ENCODE data around the gene SREBF1. TPM values are rescaled to one million over a fixed set of nuclear protein-coding genes. Genes with fewer than 3 reads are reported as not detected.

SREBF1 gene
- total and polyA plus RNA-seq, 5 experiments from 2014 or later: 16.3 to 57.0 (median 43.8) TPM

- H3K36me3 Mint-ChIP-seq: peaks cover 0 to 53% (median 5%) of the 10 kb centered on the region in 3 donors
- no peak for DNase-seq
- no peaks in the 10 kb centered on the region for H3K9me3 Mint-ChIP-seq
- no peaks in the 10 kb centered on the region for H3K27me3 Mint-ChIP-seq
- POLR2A ChIA-PET: interaction anchor here (0.6 to 11.8 kb wide), 3 partner anchors 16 to 39 kb away, joined by 3 to 166 read pairs (median 17); partner anchors contain the start of gene SREBF1
- peaks cover 33 to 65% (median 54%) of the 10 kb centered on the region in 4 donors for H3K4me1 Mint-ChIP-seq
- peak overlapping the region in 6 of 10 donors; percentile 36 to 94 (median 82) for H3K27ac Mint-ChIP-seq
- no peak for ATAC-seq
- peak overlapping the region in 6 of 10 donors; percentile 10 to 83 (median 75) for H3K4me3 Mint-ChIP-seq
Observed at GRCh38 chr17:17819111-17819510, 17.7 kb downstream of the SREBF1 start.

- POLR2A ChIA-PET: interaction anchor here (11.8 kb wide), 1 partner anchor 17 kb away, joined by 166 read pairs; the partner anchor contains the start of gene SREBF1
- no peaks in the 10 kb centered on the region for H3K27me3 Mint-ChIP-seq
- peak overlapping the region in 5 of 10 donors; percentile 60 to 80 (median 72) for H3K27ac Mint-ChIP-seq
- no peaks in the 10 kb centered on the region for H3K9me3 Mint-ChIP-seq
- H3K4me3 Mint-ChIP-seq: no peak overlapping the region
- peaks cover 30 to 61% (median 49%) of the 10 kb centered on the region in 4 donors for H3K4me1 Mint-ChIP-seq
- no peak for ATAC-seq
- H3K36me3 Mint-ChIP-seq: peaks cover 0 to 57% (median 5%) of the 10 kb centered on the region in 3 donors
- no peak for DNase-seq
Observed at GRCh38 chr17:17818088-17818526, 18.7 kb downstream of the SREBF1 start.

GRCh38 chr17:17817552-17817947 lies 19.2 kb downstream of the SREBF1 start:
- DNase-seq (no peak), ATAC-seq (no peak)
- POLR2A ChIA-PET: interaction anchor here (3.2 kb wide), 1 partner anchor 33 kb away, joined by 7 read pairs; no protein-coding TSS in a partner anchor
- Mint-ChIP-seq H3K4me3 (peak overlapping the region in 1 of 10 donors; percentile 12), H3K4me1 (peaks cover 25 to 58% (median 47%) of the 10 kb centered on the region in 4 donors), H3K9me3 (no peaks in the 10 kb centered on the region), H3K36me3 (peaks cover 0 to 61% (median 5%) of the 10 kb centered on the region in 3 donors), H3K27me3 (no peaks in the 10 kb centered on the region), H3K27ac (peak overlapping the region in 2 of 10 donors; percentile 71 to 80)

- no peaks in the 10 kb centered on the region for H3K27me3 Mint-ChIP-seq
- DNase-seq: no peak
- H3K36me3 Mint-ChIP-seq: peaks cover 0 to 64% (median 5%) of the 10 kb centered on the region in 3 donors
- H3K27ac Mint-ChIP-seq: peak overlapping the region in 3 of 10 donors; percentile 65 to 80 (median 71)
- POLR2A ChIA-PET: interaction anchor here (0.9 to 3.2 kb wide), 2 partner anchors 32 kb away, joined by 3 to 7 read pairs; no protein-coding TSS in a partner anchor
- H3K4me1 Mint-ChIP-seq: peaks cover 25 to 58% (median 45%) of the 10 kb centered on the region in 4 donors
- H3K9me3 Mint-ChIP-seq: no peaks in the 10 kb centered on the region
- ATAC-seq: no peak
- H3K4me3 Mint-ChIP-seq: peak overlapping the region in 1 of 10 donors; percentile 62
Observed at GRCh38 chr17:17816831-17817551, 19.8 kb downstream of the SREBF1 start.

- Mint-ChIP-seq H3K9me3 (no peaks in the 10 kb centered on the region), H3K4me3 (peak overlapping the region in 1 of 10 donors; percentile 41), H3K36me3 (peaks cover 0 to 70% (median 5%) of the 10 kb centered on the region in 3 donors), H3K4me1 (peaks cover 23 to 57% (median 45%) of the 10 kb centered on the region in 4 donors), H3K27me3 (no peaks in the 10 kb centered on the region), H3K27ac (peak overlapping the region in 2 of 10 donors; percentile 40 to 71)
- DNase-seq (no peak), ATAC-seq (no peak)
- POLR2A ChIA-PET: interaction anchor here (0.5 to 3.2 kb wide), 4 partner anchors 11 to 576 kb away, joined by 3 to 7 read pairs (median 4); no protein-coding TSS in a partner anchor
Observed at GRCh38 chr17:17816240-17816814, 20.5 kb downstream of the SREBF1 start.

GRCh38 chr17:17815436-17816200 lies 21.2 kb downstream of the SREBF1 start:
- H3K36me3 Mint-ChIP-seq: peaks cover 0 to 72% (median 9%) of the 10 kb centered on the region in 3 donors
- no peak overlapping the region for H3K4me3 Mint-ChIP-seq
- H3K27me3 Mint-ChIP-seq: no peaks in the 10 kb centered on the region
- no peaks in the 10 kb centered on the region for H3K9me3 Mint-ChIP-seq
- POLR2A ChIA-PET: interaction anchor here (0.5 to 6.4 kb wide), 6 partner anchors 10 to 575 kb away, joined by 3 to 45 read pairs (median 4); no protein-coding TSS in a partner anchor
- ATAC-seq: no peak
- DNase-seq: no peak
- peaks cover 19 to 51% (median 38%) of the 10 kb centered on the region in 4 donors for H3K4me1 Mint-ChIP-seq
- H3K27ac Mint-ChIP-seq: peak overlapping the region in 7 of 10 donors; percentile 4 to 75 (median 47)

GRCh38 chr17:17815062-17815406 lies 21.8 kb downstream of the SREBF1 start:
- H3K36me3 Mint-ChIP-seq: peaks cover 0 to 70% (median 11%) of the 10 kb centered on the region in 3 donors

GRCh38 chr17:17814162-17815061 lies 22.4 kb downstream of the SREBF1 start:
- no peaks in the 10 kb centered on the region for H3K27me3 Mint-ChIP-seq
- no peaks in the 10 kb centered on the region for H3K9me3 Mint-ChIP-seq
- POLR2A ChIA-PET: interaction anchor here (0.5 to 6.4 kb wide), 10 partner anchors 13 to 132 kb away, joined by 3 to 45 read pairs (median 6); no protein-coding TSS in a partner anchor
- peak overlapping the region in 5 of 10 donors; percentile 43 to 69 (median 62) for H3K27ac Mint-ChIP-seq
- H3K36me3 Mint-ChIP-seq: peaks cover 0 to 65% (median 11%) of the 10 kb centered on the region in 3 donors
- ATAC-seq (no peak), DNase-seq (no peak)
- peaks cover 11 to 39% (median 26%) of the 10 kb centered on the region in 4 donors for H3K4me1 Mint-ChIP-seq
- H3K4me3 Mint-ChIP-seq: no peak overlapping the region

More at GRCh38 chr17:17815062-17815406, 21.8 kb downstream of the SREBF1 start:
- Mint-ChIP-seq H3K27ac (peak overlapping the region in 5 of 10 donors; percentile 37 to 62 (median 59)), H3K4me3 (no peak overlapping the region), H3K4me1 (peaks cover 16 to 46% (median 32%) of the 10 kb centered on the region in 4 donors), H3K9me3 (no peaks in the 10 kb centered on the region), H3K27me3 (no peaks in the 10 kb centered on the region)
- POLR2A ChIA-PET: interaction anchor here (0.5 to 6.4 kb wide), 7 partner anchors 11 to 133 kb away, joined by 3 to 45 read pairs (median 6); no protein-coding TSS in a partner anchor
- DNase-seq (no peak), ATAC-seq (no peak)

- DNase-seq: no peak
- Mint-ChIP-seq H3K36me3 (peaks cover 0 to 63% (median 8%) of the 10 kb centered on the region in 3 donors), H3K27me3 (no peaks in the 10 kb centered on the region), H3K4me3 (no peak overlapping the region), H3K27ac (peak overlapping the region in 2 of 10 donors; percentile 69 to 79), H3K9me3 (no peaks in the 10 kb centered on the region), H3K4me1 (peaks cover 9 to 34% (median 24%) of the 10 kb centered on the region in 4 donors)
- no peak for ATAC-seq
- POLR2A ChIA-PET: interaction anchor here (0.6 to 6.4 kb wide), 8 partner anchors 21 to 131 kb away, joined by 3 to 45 read pairs (median 6); partner anchors contain the start of gene SREBF1
Observed at GRCh38 chr17:17813725-17814095, 23.1 kb downstream of the SREBF1 start.

GRCh38 chr17:17813055-17813724 lies 23.6 kb downstream of the SREBF1 start:
- DNase-seq (no peak), ATAC-seq (peak in 1 of 2 donors; percentile 4)
- Mint-ChIP-seq H3K27ac (peak overlapping the region in 6 of 10 donors; percentile 38 to 82 (median 68)), H3K4me1 (peaks cover 8 to 32% (median 23%) of the 10 kb centered on the region in 4 donors), H3K4me3 (no peak overlapping the region), H3K27me3 (no peaks in the 10 kb centered on the region), H3K36me3 (peaks cover 0 to 60% (median 6%) of the 10 kb centered on the region in 3 donors), H3K9me3 (no peaks in the 10 kb centered on the region)
- POLR2A ChIA-PET: interaction anchor here (0.5 to 6.4 kb wide), 16 partner anchors 8 to 212 kb away, joined by 3 to 45 read pairs (median 6); partner anchors contain the start of gene SREBF1
